A549 (cell line): Measurements from ENCODE around the gene FAM151A. TPM values are rescaled to one million over a fixed set of nuclear protein-coding genes. Genes with fewer than 3 reads are reported as not detected.

Experiments used
- ATAC-seq, 2 experiments: fragments of 200-7000 bp in 1 of 2; fragments of >200 bp in 1 of 2; cut with Nextera tagmentation in 1 of 2; cut with Tn5 transposase in 1 of 2; 3 replicates each; pipeline versions ENCODE4 v1.8.0 to v1.9.1; 2018 to 2020; ENCODE audit warnings: mild to moderate bottlenecking in 1 of 2, moderate library complexity in 1 of 2
- CTCF ChIA-PET: fragments of 300-600 bp; sonication (Branson Sonifier 250); formaldehyde crosslinking; extraction: SDS; loops from one replicate; lab custom pipeline; 2021; ENCODE audit warnings: antibody characterized with exemption, inconsistent platforms; lab: Yijun Ruan, JAX
- POLR2A ChIA-PET: fragments of 350-600 bp; formaldehyde crosslinking; extraction: SDS; loops from one replicate; lab custom pipeline; 2021; ENCODE audit warnings: antibody characterized with exemption, inconsistent platforms; lab: Yijun Ruan, JAX
- DNase-seq, 2 experiments: peaks; one replicate each; pipeline versions ENCODE4 v3.0.0 to v3.0.0-alpha.2; 2011 to 2016; ENCODE audit warnings: low read depth in 1 of 2, low spot score in 1 of 2
- FAIRE-seq: peaks from 2 replicates; lab custom pipeline; 2011; peaks lifted over from hg19 to GRCh38; lab: Jason Lieb, UNC
- H3K27ac ChIP-seq, 2 experiments: fragments of >200 bp; sonication (Bioruptor Twin); formaldehyde crosslinking; 3 replicates each; pipeline ENCODE4 v1.5.1; 2016 to 2017
- H3K4me1 ChIP-seq: fragments of >200 bp; sonication (Bioruptor Twin); formaldehyde crosslinking; 3 replicates; pipeline ENCODE4 v1.6.1; 2016
- H3K4me2 ChIP-seq: fragments of >200 bp; sonication (Bioruptor Twin); formaldehyde crosslinking; 3 replicates; pipeline ENCODE4 v1.6.1; 2016
- H3K4me3 ChIP-seq: fragments of >200 bp; sonication (Bioruptor Twin); formaldehyde crosslinking; 3 replicates; pipeline ENCODE4 v1.5.1; 2016
- H3K9me3 ChIP-seq: fragments of >200 bp; sonication (Bioruptor Twin); formaldehyde crosslinking; 3 replicates; pipeline ENCODE4 v1.6.1; 2016
- CEBPB ChIP-seq, 2 experiments: fragments of >200 bp in 1 of 2; sonication (Bioruptor Twin) in 1 of 2; formaldehyde crosslinking in 1 of 2; IDR thresholded peaks; 2 replicates each; pipeline ENCODE4 v1.6.1; 2012 to 2016
- CHD2 ChIP-seq: fragments of 150-350 bp; IDR thresholded peaks from 2 replicates; pipeline ENCODE4 v1.6.1; 2014; ENCODE audit warnings: low read length; ENCODE audit not compliant: partially characterized antibody
- ELK1 ChIP-seq: fragments of 150-350 bp; IDR thresholded peaks from 2 replicates; pipeline ENCODE4 v1.6.1; 2014; ENCODE audit warnings: low read depth, mild to moderate bottlenecking, low read length
- EP300 ChIP-seq, 2 experiments: fragments of >200 bp; sonication (Bioruptor Twin); formaldehyde crosslinking; IDR thresholded peaks; 2 replicates in 1 of 2; 3 replicates in 1 of 2; pipeline ENCODE4 v1.6.1; 2016 to 2017
- ESRRA ChIP-seq: fragments of 150-350 bp; IDR thresholded peaks from 2 replicates; pipeline ENCODE4 v1.6.1; 2014; ENCODE audit warnings: mild to moderate bottlenecking, low read length, borderline replicate concordance
- FOSB ChIP-seq: fragments of 250-450 bp; sonication (Bioruptor Pico); IDR thresholded peaks from 2 replicates; pipeline ENCODE4 v1.5.0; 2020; ENCODE audit warnings: mild to moderate bottlenecking, moderate library complexity
- HEYL ChIP-seq: fragments of 250-450 bp; sonication (Bioruptor Pico); IDR thresholded peaks from 2 replicates; pipeline ENCODE4 v1.8.0; 2021; ENCODE audit warnings: mild to moderate bottlenecking, moderate library complexity
- HMGXB4 ChIP-seq: fragments of 250-450 bp; sonication (Bioruptor Pico); IDR thresholded peaks from 2 replicates; pipeline ENCODE4 v1.5.0; 2021; ENCODE audit warnings: mild to moderate bottlenecking, moderate library complexity, borderline replicate concordance
- HOXA7 ChIP-seq: fragments of 250-450 bp; sonication (Bioruptor Pico); IDR thresholded peaks from 2 replicates; pipeline ENCODE4 v1.5.0; 2020; ENCODE audit warnings: mild to moderate bottlenecking, moderate library complexity
- HOXB5 ChIP-seq: fragments of 250-450 bp; sonication (Bioruptor Pico); IDR thresholded peaks from 2 replicates; pipeline ENCODE4 v1.5.0; 2020; ENCODE audit warnings: mild to moderate bottlenecking, moderate library complexity
- KDM1A ChIP-seq: fragments of 200-600 bp; sonication (generic); IDR thresholded peaks from 2 replicates; pipeline ENCODE4 v1.6.1; 2016; ENCODE audit warnings: low read depth, mild to moderate bottlenecking
- KDM5A ChIP-seq: fragments of 200-600 bp; sonication (generic); IDR thresholded peaks from 2 replicates; pipeline ENCODE4 v1.6.1; 2016; ENCODE audit warnings: antibody characterized with exemption, mild to moderate bottlenecking
- MAFK ChIP-seq: fragments of 450-650 bp; IDR thresholded peaks from 2 replicates; pipeline ENCODE4 v1.6.1; 2014; ENCODE audit not compliant: partially characterized antibody
- NFE2L2 ChIP-seq: fragments of 150-350 bp; conservative IDR thresholded peaks from 2 replicates; pipeline ENCODE4 v1.6.1; 2014; ENCODE audit warnings: low read length
- NPAS2 ChIP-seq: fragments of 250-450 bp; sonication (Bioruptor Pico); IDR thresholded peaks from 2 replicates; pipeline ENCODE4 v1.8.0; 2022; ENCODE audit warnings: mild to moderate bottlenecking, moderate library complexity, borderline replicate concordance
- NR3C1 ChIP-seq: fragments of >200 bp; sonication (Bioruptor Twin); formaldehyde crosslinking; IDR thresholded peaks from 3 replicates; pipeline ENCODE4 v1.6.1; 2017
- RARB ChIP-seq: fragments of 250-450 bp; sonication (Bioruptor Pico); IDR thresholded peaks from 2 replicates; pipeline ENCODE4 v1.8.0; 2021; ENCODE audit warnings: mild to moderate bottlenecking, moderate library complexity
- RNF2 ChIP-seq: fragments of 200-600 bp; sonication (generic); IDR thresholded peaks from 2 replicates; pipeline ENCODE4 v1.6.1; 2016; ENCODE audit warnings: low read depth, mild to moderate bottlenecking, antibody characterized with exemption, moderate library complexity, borderline replicate concordance
- SREBF2 ChIP-seq: fragments of 450-650 bp; IDR thresholded peaks from 2 replicates; pipeline ENCODE4 v1.6.1; 2014; ENCODE audit warnings: mild to moderate bottlenecking, moderate library complexity
- ZC3H11A ChIP-seq: fragments of 450-650 bp; IDR thresholded peaks from 2 replicates; pipeline ENCODE4 v1.6.1; 2014; ENCODE audit warnings: antibody characterized with exemption, mild to moderate bottlenecking
- ZNF302 ChIP-seq: fragments of 250-450 bp; sonication (Bioruptor Pico); IDR thresholded peaks from 2 replicates; pipeline ENCODE4 v1.9.0; 2021; ENCODE audit warnings: inconsistent platforms, mild to moderate bottlenecking, moderate library complexity
- WGBS: methylation state at CpG from one replicate; pipeline ENCODE4 v1.1.6; 2017; ENCODE audit errors: missing lambda C conversion rate; 5-methylcytosine and 5-hydroxymethylcytosine counted together
- polyA plus RNA-seq, 4 experiments: library from polyadenylated mRNA; depleted of rRNA in 3 of 4; stranded (reverse); fragments of >200 nt; fragmentation: RNase III in 1 of 4; extraction: RNeasy Plus Mini Kit Qiagen cat#74134 plus additional on column Dnase treatment in 1 of 4; gene quantifications; 2 replicates in 3 of 4; 3 replicates in 1 of 4; pipeline ENCODE4 v1.2.3, GENCODE V29; 2011 to 2017
- TF ChIP-seq, protein P1 (sequence below): fragments of >200 bp; sonication (Bioruptor Twin); formaldehyde crosslinking; IDR thresholded peaks from 3 replicates; pipeline ENCODE4 v1.5.1; 2016

FAM151A gene
- polyA plus RNA-seq, 2 of the 4 experiments (the other 2 are of a cell fraction), result not detected

DNA sequence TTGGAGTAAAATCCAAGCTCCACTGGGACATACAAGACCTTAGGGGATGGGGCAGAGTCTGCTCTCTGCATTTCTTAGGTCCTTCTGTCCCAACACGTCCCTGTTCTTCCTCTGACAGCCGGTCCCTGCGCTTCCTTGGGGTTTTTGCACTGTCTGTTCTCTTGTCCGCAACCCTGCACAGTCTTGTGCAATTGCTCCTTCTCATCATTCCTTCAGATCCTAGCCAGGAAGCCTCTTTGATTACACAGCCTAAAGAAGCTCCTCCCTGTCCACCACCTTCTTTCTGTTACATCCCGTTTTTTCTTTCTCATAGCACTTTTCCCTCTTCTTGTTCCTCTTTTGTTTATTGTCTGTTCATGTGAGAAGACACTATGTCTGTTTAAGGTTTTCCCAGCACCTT is 55.4 kb downstream of the FAM151A start:
- Histone ChIP-seq H3K27ac (no peak overlapping the region), H3K4me2 (no peak overlapping the region), H3K4me3 (no peak overlapping the region), H3K9me3 (no peaks in the 10 kb centered on the region), H3K4me1 (no peaks in the 10 kb centered on the region)
- 68% methylated on average over 5 of the region's 5 CpGs for WGBS
- no peak for DNase-seq
- TF ChIP-seq NPAS2 (CRISPR knock-in tag), result no peak
- no peak for TF ChIP-seq KDM5A
- no peak for TF ChIP-seq KDM1A
- ChIA-PET CTCF (no interaction called here), POLR2A (no interaction called here)
- FAIRE-seq, result no peak
- ATAC-seq, result no peak

GRCh38 chr1:54566438-54567141 is 56.7 kb downstream of the FAM151A start:
- FAIRE-seq (no peak), DNase-seq (no peak), ATAC-seq (no peak)
- WGBS, result 58% methylated on average over 5 of the region's 5 CpGs
- Histone ChIP-seq H3K9me3 (no peaks in the 10 kb centered on the region), H3K4me3 (no peak overlapping the region), H3K4me1 (no peaks in the 10 kb centered on the region), H3K4me2 (no peak overlapping the region), H3K27ac (no peak overlapping the region)
- TF ChIP-seq EP300 (IDR thresholded peaks at IDR 0.05) (no peak), ZC3H11A (no peak), HEYL (CRISPR knock-in tag) (no peak), SREBF2 (no peak), NR3C1 (no peak), CHD2 (no peak), MAFK (no peak), RNF2 (no peak), NPAS2 (CRISPR knock-in tag) (no peak), HOXB5 (CRISPR knock-in tag) (no peak), ELK1 (no peak), ESRRA (no peak), CEBPB (IDR thresholded peaks at IDR 0.05) (no peak), ZNF302 (CRISPR knock-in tag) (no peak), RARB (no peak)
- CTCF ChIA-PET, result interaction anchor here (0.6 kb wide), 1 partner anchor 115 kb away, joined by 3 read pairs; no protein-coding TSS in a partner anchor
- POLR2A ChIA-PET, result no interaction called here

DNA sequence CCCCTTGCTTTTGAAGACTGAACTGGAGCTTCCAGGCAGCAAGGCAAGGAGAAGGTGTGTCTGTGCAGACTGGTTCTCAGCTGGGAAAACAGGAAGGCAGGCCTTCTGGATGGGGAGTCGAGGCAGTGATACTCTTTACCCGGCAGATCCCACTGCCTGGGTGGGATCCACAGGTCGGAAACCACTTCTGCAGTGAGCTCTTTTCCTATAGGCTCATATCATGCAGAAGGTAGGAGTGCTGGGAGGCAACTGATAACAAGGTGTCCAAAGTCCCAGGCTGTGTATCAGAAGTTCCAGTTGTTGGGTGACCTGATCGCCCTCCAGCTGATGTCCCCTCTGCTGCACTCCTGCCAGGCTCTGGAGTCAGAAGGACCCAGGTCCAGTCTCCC is 58.2 kb downstream of the FAM151A start:
- ATAC-seq (no peak; a peak in 1 of 6 replicates), DNase-seq (no peak), FAIRE-seq (no peak)
- 89% methylated on average over 4 of the region's 4 CpGs for WGBS
- no peaks in the 10 kb centered on the region for H3K4me1 ChIP-seq
- H3K4me2 ChIP-seq, result no peak overlapping the region
- TF ChIP-seq HEYL (CRISPR knock-in tag), result no peak
- TF ChIP-seq HMGXB4 (CRISPR knock-in tag), result no peak
- TF ChIP-seq FOSB (CRISPR knock-in tag), result no peak
- TF ChIP-seq NFE2L2, result no peak
- TF ChIP-seq HOXA7 (CRISPR knock-in tag), result no peak
- no peak for TF ChIP-seq RARB
- TF ChIP-seq RNF2, result no peak
- TF ChIP-seq, protein P1, sequence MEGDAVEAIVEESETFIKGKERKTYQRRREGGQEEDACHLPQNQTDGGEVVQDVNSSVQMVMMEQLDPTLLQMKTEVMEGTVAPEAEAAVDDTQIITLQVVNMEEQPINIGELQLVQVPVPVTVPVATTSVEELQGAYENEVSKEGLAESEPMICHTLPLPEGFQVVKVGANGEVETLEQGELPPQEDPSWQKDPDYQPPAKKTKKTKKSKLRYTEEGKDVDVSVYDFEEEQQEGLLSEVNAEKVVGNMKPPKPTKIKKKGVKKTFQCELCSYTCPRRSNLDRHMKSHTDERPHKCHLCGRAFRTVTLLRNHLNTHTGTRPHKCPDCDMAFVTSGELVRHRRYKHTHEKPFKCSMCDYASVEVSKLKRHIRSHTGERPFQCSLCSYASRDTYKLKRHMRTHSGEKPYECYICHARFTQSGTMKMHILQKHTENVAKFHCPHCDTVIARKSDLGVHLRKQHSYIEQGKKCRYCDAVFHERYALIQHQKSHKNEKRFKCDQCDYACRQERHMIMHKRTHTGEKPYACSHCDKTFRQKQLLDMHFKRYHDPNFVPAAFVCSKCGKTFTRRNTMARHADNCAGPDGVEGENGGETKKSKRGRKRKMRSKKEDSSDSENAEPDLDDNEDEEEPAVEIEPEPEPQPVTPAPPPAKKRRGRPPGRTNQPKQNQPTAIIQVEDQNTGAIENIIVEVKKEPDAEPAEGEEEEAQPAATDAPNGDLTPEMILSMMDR, result no peak
- CTCF ChIA-PET, result no interaction called here
- POLR2A ChIA-PET, result no interaction called here
- H3K4me3 ChIP-seq, result no peak overlapping the region
- H3K9me3 ChIP-seq, result no peaks in the 10 kb centered on the region
- no peak overlapping the region for H3K27ac ChIP-seq
